ENCODE results near the gene KLC1. TPM values are rescaled to one million over a fixed set of nuclear protein-coding genes. Genes with fewer than 3 reads are reported as not detected.

The KLC1 gene
- total RNA-seq, 1 donor from 2014 or later, result 129 TPM

DNA sequence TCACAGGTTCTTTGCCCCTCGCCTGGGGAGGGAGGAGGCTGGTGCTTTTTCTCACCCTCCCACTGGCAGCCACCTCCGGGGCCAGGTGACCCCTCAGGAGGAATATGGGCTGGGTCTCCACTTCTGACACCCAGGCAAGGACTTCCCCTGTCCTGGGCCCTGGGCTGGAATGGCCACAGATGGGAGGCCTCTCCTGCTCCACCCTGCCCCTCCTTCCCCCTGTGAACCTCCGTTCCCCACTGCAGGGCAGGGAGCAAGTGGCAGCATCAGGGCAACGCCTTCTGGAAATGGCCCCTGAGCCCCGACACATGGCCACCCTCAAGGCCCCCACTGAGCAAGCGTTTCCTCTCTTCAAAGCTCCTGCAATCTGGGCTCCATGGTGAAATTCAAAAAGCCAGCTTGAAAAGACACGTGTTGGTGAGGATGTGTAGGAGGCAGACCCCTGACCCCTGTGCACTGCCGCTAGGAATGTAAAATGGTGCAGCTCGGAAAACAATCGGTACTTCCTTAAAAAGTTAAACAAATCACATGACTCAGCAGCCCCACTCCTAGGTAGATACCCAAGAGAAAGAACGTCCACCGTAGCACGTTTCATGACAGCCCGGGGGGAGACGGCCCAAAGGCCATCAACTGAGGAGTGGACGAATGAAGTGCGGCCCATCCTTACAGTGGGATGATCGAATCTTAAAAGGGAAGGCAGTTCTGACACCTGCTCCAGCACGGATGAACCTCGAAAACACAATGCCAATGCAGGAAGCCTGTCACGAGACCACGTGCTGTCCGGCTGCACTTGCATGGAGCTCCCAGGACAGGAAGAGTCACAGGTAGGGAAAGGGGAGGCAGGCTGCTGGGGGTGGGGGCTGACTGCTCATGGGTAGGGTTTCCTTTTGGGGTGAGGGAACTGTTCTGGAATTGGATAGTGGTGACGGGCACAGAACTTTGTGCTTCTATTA lies 74.7 kb downstream of the KLC1 start:
- DNase-seq (ENCODE audit: low read depth in 2 of 2), result peak; percentile 61 to 92

DNA sequence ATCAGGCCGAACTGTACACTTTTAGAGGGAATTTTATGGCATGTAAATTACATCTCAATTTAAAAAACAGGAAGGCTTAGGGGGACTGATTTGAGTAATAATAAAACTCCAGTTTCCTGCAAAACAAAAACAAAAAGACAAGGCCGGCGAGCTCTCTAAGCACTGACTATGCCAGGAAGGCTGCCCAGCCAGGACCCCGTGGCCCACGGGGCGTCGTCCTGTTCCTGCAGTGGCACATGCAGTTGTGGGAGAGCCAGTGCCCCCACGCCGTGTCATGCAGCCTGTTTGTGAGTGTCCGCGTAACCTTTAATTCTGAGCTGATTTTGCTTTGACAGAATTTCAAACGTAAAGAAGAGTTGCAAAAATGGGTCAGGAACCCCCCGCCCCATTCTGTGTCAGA lies 75.7 kb downstream of the KLC1 start:
- DNase-seq (ENCODE audit: low read depth in 2 of 2), result peak; percentile 36 to 80

DNA sequence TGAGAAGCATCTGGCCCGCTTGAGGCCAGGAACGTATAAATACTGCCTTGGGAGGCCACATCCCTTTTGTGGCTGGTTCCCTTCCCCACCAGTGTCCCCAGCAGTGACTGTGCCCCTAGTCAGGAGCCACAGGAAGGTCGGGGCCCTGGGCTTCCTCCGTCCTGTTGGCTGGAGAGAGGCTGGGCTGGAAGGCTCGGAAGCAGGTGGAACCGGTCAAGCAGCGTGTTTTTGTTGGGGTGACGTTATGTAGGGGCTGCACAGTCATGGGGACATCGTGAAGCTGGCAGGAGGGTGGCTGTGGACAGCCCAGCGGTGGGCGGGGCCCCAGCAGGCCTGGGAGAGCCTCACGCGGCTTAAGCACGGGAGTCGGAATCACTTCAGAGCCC lies 76.1 kb downstream of the KLC1 start:
- DNase-seq (ENCODE audit: low read depth in 2 of 2), result peak; percentile 89 to 96

DNA sequence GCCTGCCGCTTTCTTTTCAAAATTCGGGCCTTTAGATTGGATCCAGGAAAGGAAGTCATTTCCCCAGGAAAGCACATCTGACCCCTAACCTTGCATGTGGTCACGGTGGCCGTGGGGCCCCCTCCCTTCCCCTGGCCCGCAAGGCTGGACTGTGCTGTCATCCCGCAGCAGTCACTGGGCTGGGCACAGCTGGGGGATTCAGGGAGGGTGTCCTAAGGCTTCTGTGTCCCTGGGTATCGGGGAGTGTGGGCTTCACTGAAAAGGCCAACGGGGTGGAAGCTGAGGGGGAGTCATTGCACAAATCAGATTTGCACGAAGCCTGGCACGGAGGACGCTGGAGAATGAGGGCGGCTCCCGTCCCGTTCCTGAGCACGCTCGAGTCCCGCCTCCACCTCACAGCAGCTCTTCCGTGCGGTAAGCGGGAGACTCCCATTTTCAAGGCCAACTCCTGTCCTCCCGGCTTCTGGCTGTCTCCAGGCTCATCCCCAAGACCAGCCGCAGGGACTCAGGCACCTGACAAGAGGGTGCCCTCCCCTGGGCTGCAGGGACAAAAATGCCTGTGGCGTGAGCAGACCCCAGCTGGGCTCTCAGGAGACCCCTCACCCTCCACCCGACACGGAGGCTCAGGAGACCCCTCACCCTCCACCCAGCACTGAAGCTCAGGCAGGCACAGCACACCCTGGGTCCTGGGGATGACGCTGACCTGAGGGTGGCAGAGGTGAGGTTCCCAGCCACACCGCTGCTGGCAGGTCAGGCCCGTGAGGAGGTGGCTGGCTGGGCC lies 76.7 kb downstream of the KLC1 start:
- DNase-seq (ENCODE audit: low read depth in 2 of 2), result no peak

DNA sequence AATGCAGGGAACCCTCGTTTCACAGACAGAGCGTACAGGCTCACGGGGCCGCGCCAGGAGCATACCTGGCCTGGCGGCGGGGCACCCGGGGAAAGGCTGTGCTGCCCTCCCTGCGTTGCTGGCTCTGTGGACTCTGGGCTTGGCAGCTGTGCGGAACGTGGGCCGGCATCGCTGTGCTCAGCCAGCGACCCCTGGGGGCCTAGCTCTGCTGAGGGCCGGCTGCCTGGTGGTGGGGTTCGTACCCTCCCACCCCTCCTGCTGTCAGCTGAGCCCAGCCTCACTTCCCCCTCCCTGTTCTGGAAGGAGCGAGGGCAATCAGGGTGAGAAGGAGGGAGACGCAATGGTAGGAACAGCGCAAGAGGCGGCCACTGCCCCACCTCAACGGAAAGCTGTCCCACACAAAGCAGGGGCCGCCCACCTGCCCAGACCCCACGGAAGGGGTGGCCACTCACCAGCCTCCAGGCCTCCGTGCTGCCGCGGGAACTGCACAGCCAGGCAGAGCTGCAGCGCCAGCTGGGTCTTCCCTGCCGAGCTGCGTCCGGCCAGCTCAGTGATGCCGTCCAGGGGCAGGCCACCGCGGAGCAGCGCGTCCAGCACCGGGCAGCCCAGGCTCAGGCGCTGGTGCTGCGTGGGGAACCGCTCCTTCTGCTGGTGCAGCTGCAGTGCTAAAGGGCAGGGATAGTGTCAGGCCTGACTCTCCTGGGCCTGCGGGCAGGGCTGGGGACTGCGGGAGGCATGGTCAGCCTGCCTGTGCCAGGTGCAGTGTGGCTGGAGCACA lies 77.7 kb downstream of the KLC1 start:
- DNase-seq (ENCODE audit: low read depth in 2 of 2), result no peak

DNA sequence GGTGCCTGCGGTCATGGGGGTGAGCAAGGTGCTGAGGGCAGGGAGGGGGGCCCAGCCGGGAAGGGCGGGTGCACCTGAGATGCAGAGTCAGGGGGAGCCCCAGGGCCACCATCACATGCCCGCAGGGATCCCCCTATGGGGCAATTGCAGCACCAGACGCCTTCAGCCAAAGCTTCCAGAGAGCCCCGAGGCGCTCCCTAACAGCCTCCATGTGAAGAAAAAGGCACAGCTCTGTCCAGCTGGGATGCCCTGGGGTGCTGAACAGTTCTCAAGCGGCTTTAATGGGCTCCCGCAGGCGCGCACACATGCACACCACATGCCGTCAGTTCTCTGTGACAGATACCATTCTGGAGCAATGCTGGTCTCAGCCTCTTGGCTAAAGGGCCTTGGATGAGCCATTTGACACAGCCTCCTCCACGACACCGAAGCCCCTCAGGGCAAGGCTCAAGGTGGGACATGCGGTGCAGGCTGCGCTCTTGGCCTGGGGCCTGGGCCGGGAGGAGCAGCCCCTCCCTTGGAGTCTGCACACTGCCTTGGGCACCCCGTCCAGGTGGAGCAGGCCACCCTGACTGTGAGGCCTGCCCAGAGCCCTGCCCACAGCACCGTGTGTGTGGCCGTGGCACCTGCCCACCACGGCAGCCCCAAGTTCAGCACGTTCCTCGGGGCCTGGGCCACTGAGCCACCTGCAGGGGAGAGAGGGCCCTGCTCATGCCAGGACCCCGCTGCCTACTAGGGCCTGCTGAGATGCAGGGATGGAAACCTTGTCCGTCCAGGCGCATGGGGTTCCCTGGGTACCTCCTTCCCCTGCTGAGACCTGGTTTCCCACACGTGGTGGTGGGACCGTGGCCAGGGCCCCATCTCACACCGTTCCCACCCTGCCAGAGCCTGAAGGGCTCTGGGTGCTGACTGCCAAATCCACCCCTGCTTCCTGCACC lies 78.6 kb downstream of the KLC1 start:
- no peak for DNase-seq (ENCODE audit: low read depth in 2 of 2)

DNA sequence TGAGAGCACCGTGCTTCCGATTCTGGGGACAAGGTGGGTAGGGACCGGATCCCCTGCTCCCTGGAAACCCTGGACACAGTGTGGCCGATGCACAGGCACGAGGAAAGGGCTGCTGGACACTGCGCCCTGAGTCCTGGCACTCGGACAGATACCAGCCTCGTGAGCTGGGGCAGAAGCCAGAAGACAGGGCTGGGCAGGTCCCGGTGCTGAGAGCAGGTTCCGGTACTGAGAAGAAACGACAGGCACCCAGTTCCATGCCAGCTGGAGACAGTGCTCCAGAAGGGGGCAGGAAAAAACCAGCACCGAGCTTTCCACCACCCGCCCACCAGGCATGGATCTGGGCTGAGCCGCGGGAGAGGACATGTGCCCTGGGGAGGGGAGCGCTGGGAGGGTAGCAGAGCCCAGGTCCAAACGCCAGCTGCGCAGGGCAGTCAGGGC lies 79.8 kb downstream of the KLC1 start:
- no peak for DNase-seq (ENCODE audit: low read depth in 2 of 2)

DNA sequence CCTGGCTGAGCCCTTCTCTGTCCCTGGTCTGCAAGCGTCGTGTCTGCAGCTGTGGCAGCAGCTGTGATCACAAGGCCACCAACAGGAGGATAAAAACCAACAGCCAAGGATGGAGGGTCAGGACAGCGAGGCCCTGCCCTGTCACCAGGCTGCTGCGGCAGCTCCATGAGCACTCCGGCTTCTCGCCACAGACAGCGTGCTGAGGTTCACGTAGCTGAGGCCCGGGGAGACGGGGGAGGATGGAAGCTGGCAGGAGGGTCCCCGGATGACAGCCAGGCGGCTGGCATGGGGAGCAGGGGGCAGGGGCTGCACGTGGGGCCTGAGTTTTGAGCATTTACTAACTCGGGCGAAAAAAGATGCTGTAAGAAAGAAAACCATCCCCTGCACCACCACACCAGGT lies 80.8 kb downstream of the KLC1 start:
- DNase-seq (ENCODE audit: low read depth in 2 of 2), result no peak

DNA sequence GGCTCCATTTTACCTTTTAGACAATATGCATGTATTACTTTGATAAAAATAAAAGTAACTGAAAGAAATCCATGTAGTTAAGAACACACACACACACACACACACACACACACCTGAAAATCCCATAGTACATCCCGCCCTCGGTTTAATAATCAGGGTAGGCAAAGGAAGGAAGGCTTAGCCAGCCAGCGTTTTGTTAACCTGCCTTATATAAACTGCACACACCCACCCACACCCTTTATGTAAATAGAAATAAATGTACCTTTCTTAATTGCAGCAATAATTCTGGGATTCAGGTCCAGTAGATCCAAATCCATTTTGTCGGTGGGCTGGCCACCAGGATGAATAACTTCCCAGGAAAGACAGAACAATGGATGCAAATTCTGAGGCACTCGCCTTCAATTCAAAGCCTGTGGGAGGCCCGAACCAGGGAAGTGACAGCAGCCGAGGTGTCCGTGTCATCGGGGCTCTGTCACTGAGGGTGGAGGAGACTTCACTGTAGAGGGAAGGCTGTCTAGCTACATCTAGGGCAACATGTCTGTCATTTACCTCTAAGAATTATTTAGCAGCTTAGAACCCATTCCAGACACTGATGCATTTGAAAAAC lies 81.9 kb downstream of the KLC1 start:
- DNase-seq (ENCODE audit: low read depth in 2 of 2), result peak in 1 of 2 donors; percentile 21

DNA sequence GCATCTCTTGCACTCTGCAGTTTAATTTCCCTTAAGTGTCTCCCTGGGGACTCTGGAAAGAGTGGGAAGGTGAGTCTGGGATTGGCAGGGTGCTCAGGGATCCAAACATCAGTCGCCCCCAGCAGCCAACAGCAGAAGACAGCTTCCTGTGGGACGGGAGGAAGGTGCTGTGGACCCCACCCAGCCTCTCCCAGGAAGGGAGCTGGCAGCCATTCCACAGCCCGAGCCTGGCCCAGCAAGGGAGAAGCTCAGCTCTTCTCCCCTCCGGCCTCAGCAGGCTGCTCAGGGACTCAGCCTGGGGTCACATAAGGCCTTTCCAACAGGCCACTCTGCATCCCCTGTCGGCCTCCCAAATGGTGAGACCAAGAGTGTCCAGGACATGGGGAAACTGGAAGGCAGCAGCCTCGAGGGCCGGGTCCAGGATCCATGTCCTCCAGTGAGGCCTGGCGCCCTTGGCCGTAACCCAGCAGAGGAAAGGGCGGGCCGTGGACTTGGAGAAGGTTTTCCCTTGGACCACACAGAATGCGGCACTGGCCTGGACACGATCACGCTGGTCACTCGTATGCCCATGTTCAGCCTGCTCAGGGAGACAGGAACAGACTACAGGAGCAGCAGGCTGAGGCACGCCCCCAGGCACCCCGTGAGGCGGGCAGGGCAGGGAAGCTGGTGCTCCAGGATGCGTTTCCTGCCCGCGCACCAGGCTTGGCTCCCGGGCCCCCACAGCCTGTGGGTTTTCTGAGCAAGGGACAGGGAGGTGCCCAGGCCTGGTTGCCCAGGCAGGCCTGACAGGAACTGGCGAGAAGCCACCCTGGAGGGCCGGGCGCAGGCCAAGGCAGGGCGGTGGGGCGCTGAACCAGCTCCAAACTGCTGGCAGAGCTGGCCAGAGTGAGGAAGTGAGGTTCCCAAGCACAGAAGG lies 82.8 kb downstream of the KLC1 start:
- DNase-seq (ENCODE audit: low read depth in 2 of 2), result peak; percentile 28 to 52

DNA sequence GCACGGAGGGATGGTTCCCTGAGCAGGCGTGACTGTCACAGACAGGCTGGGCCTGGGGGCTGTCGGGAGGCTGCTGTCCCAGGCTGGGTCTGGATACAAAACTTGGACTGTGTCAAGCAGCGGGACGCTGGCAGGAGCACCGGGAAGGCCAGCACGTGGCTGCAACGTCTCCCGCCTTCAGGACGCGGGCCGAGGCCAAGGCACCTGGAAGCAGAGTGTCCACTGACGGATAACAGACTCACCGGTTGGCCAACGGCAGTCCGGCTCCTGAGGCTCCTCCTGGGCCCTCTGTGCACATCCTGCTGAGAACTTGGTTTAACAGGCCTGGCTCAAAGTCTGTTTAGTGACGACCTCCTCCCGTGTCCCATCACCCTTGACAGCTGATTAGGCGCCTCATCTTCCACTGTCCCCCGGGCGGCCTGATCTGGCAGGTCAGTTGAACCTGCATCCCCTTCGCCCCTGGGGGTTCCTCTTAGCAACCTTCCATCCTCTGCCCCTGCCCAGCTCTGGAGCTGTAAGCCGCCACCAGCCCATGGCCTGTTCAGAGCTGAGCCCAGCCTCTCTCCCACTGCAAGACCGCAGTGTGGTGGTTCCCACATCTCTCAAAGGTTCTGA lies 83.7 kb downstream of the KLC1 start:
- DNase-seq (ENCODE audit: low read depth in 2 of 2), result no peak

DNA sequence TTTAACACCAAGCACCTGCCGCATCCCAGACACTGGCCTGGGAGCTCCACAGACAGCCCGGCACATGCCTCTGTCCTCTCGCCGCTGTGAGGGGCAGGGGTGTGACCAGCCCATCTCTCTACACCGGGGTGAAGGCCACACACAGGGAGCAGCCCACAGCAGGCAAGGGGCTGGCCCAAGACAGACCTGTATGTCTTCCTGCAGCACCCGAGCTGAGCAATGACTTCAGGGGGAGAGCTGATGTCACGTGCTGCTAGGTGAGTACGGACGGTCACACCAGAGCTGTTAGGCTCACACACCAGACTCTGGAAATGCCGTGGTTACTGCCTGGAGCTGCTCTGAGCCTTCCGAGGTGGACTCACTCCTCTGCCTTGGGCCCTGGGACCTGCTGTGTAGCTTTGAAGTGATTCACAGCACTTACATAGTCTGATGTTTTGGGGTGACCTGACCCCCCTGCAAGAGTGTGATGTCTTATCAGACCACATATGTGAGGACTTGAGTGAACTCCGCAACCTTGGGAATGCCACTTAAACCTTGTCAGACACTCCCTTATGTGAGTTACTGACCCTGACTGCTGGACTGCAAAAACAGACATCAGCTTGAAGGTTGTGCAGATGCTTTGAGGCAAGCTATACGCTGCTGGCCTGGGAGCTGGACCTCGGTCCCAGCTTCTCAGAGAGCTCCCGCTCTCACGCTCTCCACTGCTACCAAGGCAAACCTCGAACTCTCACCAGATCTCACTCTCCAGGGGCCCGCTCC lies 84.5 kb downstream of the KLC1 start:
- no peak for DNase-seq (ENCODE audit: low read depth in 2 of 2)

DNA sequence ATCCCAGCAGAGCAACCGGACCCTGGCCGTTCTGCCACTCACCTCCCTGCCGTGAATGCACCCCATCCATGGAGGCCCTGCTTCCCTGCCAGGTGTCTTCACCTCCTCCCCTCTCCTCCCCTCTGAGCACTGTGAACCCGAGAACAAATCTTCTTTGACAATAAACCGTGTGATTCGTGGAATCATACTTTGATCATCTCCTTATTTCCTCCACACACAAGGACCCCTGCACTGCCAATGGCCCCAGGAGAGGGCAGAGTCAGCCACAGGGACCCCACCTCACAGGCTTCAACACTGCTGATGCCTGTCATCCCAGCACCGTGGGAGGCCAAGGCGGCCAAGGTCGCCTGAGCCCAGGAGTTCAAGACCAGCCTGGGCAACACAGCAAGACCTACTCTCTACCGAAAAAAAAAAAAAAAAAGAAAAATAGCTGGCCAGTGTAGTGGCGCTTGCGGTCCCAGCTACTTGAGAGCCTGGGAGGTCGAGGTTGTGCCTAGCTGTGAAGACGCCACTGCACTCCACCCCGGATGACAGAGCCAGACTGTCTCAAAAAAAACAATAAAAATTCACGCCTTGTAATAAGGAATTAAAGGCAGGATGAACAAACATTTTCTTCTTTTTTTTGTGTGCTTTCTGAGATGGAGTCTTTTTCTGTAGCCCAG lies 85.2 kb downstream of the KLC1 start:
- no peak for DNase-seq (ENCODE audit: low read depth in 2 of 2)

DNA sequence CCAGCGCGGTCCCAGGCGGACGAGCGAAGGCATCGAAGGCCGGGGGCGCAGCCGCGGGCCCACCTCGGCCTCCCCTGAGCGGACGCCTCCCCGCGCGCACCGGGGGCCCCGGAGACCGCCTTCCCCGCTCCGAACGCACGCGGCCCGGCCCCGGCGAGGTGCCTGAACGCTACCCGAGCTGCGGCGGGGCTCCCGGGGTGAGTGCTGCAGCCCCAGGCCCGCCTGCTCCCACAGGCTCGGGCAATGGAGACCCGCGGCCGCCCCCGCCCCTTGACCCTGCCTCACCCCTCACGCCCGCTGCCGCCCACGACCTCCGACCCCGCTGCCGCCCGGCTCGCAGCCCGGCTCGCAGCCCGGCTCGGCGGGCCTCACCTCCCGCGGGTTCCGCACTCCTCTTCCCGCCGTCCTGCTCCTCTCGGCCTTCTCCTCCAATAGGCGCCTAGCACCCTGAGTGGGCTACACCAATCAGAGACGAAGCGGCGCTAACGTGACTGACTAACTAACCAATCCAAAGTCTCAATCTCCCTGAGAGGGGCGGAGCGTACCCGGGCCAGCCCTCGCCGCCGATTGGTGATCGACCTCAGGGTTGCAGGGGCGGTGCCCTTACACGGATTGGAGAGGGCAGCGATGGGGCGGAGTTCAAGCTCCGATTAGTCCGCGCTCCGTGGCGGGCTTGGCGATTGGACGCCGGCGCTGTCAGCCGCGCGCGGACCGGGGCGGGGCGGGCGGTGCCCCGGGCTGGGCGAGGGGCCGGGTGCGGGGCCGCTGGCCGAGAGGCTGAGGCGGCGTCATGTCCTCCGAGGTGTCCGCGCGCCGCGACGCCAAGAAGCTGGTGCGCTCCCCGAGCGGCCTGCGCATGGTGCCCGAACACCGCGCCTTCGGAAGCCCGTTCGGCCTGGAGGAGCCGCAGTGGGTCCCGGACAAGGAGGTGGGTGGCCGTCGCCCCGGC lies 86.3 kb downstream of the KLC1 start, which contains the start of the genes XRCC3 and ZFYVE21:
XRCC3 (minus strand) TSS at position 400 of the 949 bp plus-strand sequence. CDS start 4,364 bp downstream, outside the sequence.
ZFYVE21 (plus strand) TSS at position 759 of the 949 bp plus-strand sequence; CDS start at position 791, 32 bp downstream.
- DNase-seq (ENCODE audit: low read depth in 2 of 2), result peak; percentile 100

DNA sequence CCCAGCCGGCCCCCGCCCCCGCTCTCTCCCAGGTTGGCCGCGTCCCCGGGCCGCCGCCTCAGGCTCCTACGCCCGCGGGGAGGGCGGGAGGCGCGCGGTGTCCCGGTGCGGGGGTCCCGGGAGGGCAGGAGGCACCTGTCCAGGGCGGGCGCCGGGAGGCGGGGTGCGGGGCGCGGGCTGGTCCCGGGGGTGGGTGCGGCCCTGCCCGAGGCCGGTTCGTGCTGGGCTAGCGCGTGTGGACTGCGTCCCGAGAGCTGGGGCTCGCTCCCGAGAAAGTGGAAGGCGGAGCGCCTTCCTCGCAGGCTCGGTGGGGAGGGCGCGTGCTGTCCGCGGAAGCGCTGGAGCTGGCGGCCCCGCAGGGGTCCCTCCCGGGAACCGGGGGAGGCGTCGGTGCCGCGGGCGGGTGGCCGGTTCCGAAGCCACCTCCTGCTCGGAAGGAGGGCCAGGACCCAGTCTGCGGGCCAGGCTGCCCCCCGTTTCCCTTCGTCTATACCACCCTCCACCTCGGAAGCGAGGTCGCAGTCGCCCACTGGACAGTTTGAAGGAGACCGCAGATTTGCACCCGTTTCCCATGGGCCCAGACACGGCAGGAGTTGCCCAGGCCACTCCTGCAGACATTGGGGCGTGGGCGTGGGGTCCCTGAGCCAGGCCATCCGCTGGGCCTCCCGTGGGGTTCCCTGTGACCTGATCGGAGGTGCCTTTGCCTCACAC lies 87.2 kb downstream of the KLC1 start:
- DNase-seq (ENCODE audit: low read depth in 2 of 2), result peak in 1 of 2 donors; percentile 33
